Measurements from ENCODE around the gene EGR4. TPM values are rescaled to one million over a fixed set of nuclear protein-coding genes. Genes with fewer than 3 reads are reported as not detected.
A peak's percentile ranks its signal among the peaks of the same experiment; 100 is the strongest.

The EGR4 gene
- total and polyA plus RNA-seq, 10 donors, result 0.02 to 0.03 TPM; not detected in 8

DNA sequence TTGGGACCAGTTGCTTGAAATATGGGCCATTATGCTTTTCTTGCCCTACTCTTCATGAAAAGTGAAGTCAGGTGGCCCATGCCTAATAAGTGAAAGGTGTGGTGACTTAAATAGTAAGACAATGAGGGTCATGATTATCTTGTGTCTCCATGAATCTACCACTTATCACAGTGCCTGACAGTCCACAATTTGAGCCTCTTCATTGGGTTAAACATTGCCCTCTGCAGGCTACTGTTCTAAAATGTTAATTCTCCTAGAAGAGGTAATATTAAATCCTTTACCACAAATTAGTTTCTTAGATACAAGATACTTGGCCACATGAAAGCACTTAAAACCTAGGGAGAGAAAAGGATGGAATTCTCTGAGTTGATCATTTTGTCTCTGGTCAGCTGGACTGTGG, 4.0 kb downstream of the EGR4 start:
- H3K4me1 ChIP-seq, result peaks cover 20 to 60% (median 46%) of the 10 kb centered on the region in 6 donors
- no peak overlapping the region for H3K27ac ChIP-seq

GRCh38 chr2:73286134-73286655, 7.2 kb downstream of the EGR4 start:
- peaks cover 0 to 63% (median 19%) of the 10 kb centered on the region in 7 donors for H3K27me3 ChIP-seq (replicated peaks in 1 of 7)
- H3K27ac ChIP-seq, result no peak overlapping the region
- WGBS, 5 donors, result 83 to 90% (median 89%) methylated on average over 3 of the region's 3 CpGs
- intact Hi-C loops (cut with DNase I; ENCODE audit: low total_unique reads), result loop anchor here (10.0 kb wide), 1 partner anchor 99 kb away; the partner anchor contains the start of gene ALMS1
- no peaks in the 10 kb centered on the region for H3K36me3 ChIP-seq
- H3K4me3 ChIP-seq, result no peak overlapping the region
- TF ChIP-seq CTCF (IDR thresholded peaks at IDR 0.05 in 8 of 11, conservative IDR thresholded peaks at IDR 0.05 in 3 of 11) (no peak), POLR2A (IDR thresholded peaks at IDR 0.05) (no peak), POLR2AphosphoS5 (IDR thresholded peaks at IDR 0.05) (no peak)
- no peaks in the 10 kb centered on the region for H3K9me3 ChIP-seq
- DNase-seq, result no peak
- peaks cover under 1 to 49% (median 33%) of the 10 kb centered on the region in 6 donors for H3K4me1 ChIP-seq

More for the DNA sequence above, 4.0 kb downstream of the EGR4 start:
- no peak for DNase-seq
- Histone ChIP-seq H3K27me3 (replicated peaks in 1 of 7) (peaks cover 8 to 87% (median 50%) of the 10 kb centered on the region in 7 donors), H3K9me3 (peaks cover 0 to 3% (median 0%) of the 10 kb centered on the region in 8 donors), H3K36me3 (no peaks in the 10 kb centered on the region), H3K4me3 (no peak overlapping the region)
- no peak for TF ChIP-seq CTCF (IDR thresholded peaks at IDR 0.05 in 8 of 11, conservative IDR thresholded peaks at IDR 0.05 in 3 of 11)
- TF ChIP-seq POLR2A (IDR thresholded peaks at IDR 0.05), result no peak
- no peak for TF ChIP-seq POLR2AphosphoS5 (IDR thresholded peaks at IDR 0.05)
- intact Hi-C loops (cut with DNase I; ENCODE audit: low total_unique reads), result loop anchor here (10.0 kb wide), 1 partner anchor 95 kb away; the partner anchor contains the start of gene ALMS1

GRCh38 chr2:73285159-73285739, 8.1 kb downstream of the EGR4 start:
- Histone ChIP-seq H3K36me3 (no peaks in the 10 kb centered on the region), H3K27ac (peak overlapping the region; percentile 29 to 87 (median 79)), H3K27me3 (replicated peaks in 1 of 7) (peaks cover 0 to 54% (median 10%) of the 10 kb centered on the region in 7 donors), H3K9me3 (no peaks in the 10 kb centered on the region), H3K4me1 (peaks cover 0 to 42% (median 27%) of the 10 kb centered on the region in 6 donors), H3K4me3 (peak overlapping the region; percentile 60 to 86 (median 70))
- 24 to 32% (median 26%) methylated on average over 5 of the region's 5 CpGs for WGBS, 5 donors
- intact Hi-C loops (cut with DNase I; ENCODE audit: low total_unique reads), result loop anchor here (10.0 kb wide), 1 partner anchor 100 kb away; the partner anchor contains the start of gene ALMS1
- peak in 2 of 3 donors; percentile 70 to 73 for TF ChIP-seq POLR2AphosphoS5 (IDR thresholded peaks at IDR 0.05)
- no peak for TF ChIP-seq POLR2A (IDR thresholded peaks at IDR 0.05)
- TF ChIP-seq CTCF (IDR thresholded peaks at IDR 0.05 in 8 of 11, conservative IDR thresholded peaks at IDR 0.05 in 3 of 11), result peak in 4 of 11 experiments; percentile 6 to 15 (median 14)
- DNase-seq, result peak; percentile 87
